Panc1 (cell line): ENCODE data around the gene SFSWAP. TPM values are rescaled to one million over a fixed set of nuclear protein-coding genes. Genes with fewer than 3 reads are reported as not detected.

Source experiments
- ATAC-seq: fragments of 200-7000 bp; cut with Tn5 transposase; 2 replicates; pipeline ENCODE4 v1.9.1; 2020; ENCODE audit warnings: mild to moderate bottlenecking, moderate library complexity
- BruUV-seq: library from RNA; stranded (reverse); fragments of 400-500 nt; replicated peaks from 2 replicates; lab custom pipeline; 2021; lab: Mats Ljungman, UMichigan
- CTCF ChIA-PET: fragments of 300-600 bp; sonication (Branson Sonifier 250); formaldehyde crosslinking; loops from one replicate; lab custom pipeline; 2022; ENCODE audit warnings: antibody characterized with exemption; lab: Charles Lee
- POLR2A ChIA-PET: fragments of 300-600 bp; sonication (Branson Sonifier 250); formaldehyde crosslinking; loops from one replicate; lab custom pipeline; 2022; ENCODE audit warnings: antibody characterized with exemption; lab: Charles Lee
- DNase-seq: peaks from one replicate; pipeline ENCODE4 v3.0.0-alpha.2; 2010; ENCODE audit warnings: low read depth, low spot score
- H3K27ac ChIP-seq: 2 replicates; pipeline ENCODE4 v1.5.1; 2011; ENCODE audit warnings: mild to moderate bottlenecking, low read length, inconsistent platforms
- H3K27me3 ChIP-seq: fragments of 200-500 bp; sonication (Bioruptor generic); 2 replicates; pipeline ENCODE4 v1.6.0; 2014; ENCODE audit warnings: low read length, inconsistent platforms; ENCODE audit not compliant: control insufficient read depth, insufficient read depth
- H3K36me3 ChIP-seq: fragments of 200-500 bp; sonication (Bioruptor generic); 2 replicates; pipeline ENCODE4 v1.5.1; 2014; ENCODE audit warnings: inconsistent platforms, mild to moderate bottlenecking, low read length, moderate library complexity; ENCODE audit not compliant: control insufficient read depth, insufficient read depth
- H3K4me1 ChIP-seq: 2 replicates; pipeline ENCODE4 v1.5.1; 2011; ENCODE audit warnings: inconsistent platforms, mild to moderate bottlenecking, low read length, moderate library complexity; ENCODE audit not compliant: control insufficient read depth, insufficient read depth
- H3K4me3 ChIP-seq, 2 experiments: 2 replicates each; pipeline ENCODE4 v1.5.1; 2011 to 2012; ENCODE audit warnings: low read depth in 2 of 2, low read length in 2 of 2, mild to moderate bottlenecking in 2 of 2, inconsistent platforms in 1 of 2, moderate library complexity in 1 of 2
- H3K9me3 ChIP-seq: fragments of 200-500 bp; sonication (Bioruptor generic); 2 replicates; pipeline ENCODE4 v1.5.1; 2014; ENCODE audit warnings: low read depth, mild to moderate bottlenecking, inconsistent platforms, low read length, moderate library complexity; ENCODE audit not compliant: control insufficient read depth, insufficient read depth
- CTCF ChIP-seq: fragments of 450-650 bp; IDR thresholded peaks from 2 replicates; pipeline ENCODE4 v1.5.1; 2017; ENCODE audit warnings: mild to moderate bottlenecking
- REST ChIP-seq, 2 experiments: IDR thresholded peaks; 2 replicates each; pipeline ENCODE4 v1.6.1; 2011 to 2012; ENCODE audit warnings: low read depth in 2 of 2, control low read depth in 1 of 2, low read length in 1 of 2, mild to moderate bottlenecking in 1 of 2, moderate library complexity in 1 of 2; ENCODE audit not compliant: insufficient read depth in 1 of 2
- SIN3A ChIP-seq: IDR thresholded peaks from 2 replicates; pipeline ENCODE4 v1.6.1; 2012; ENCODE audit warnings: low read depth, mild to moderate bottlenecking, low read length, moderate library complexity, borderline replicate concordance; ENCODE audit not compliant: insufficient read depth
- TCF7L2 ChIP-seq: IDR thresholded peaks from 2 replicates; pipeline ENCODE4 v1.6.1; 2011; ENCODE audit warnings: mild to moderate bottlenecking, low read depth, low read length, inconsistent platforms
- in situ Hi-C: cut with HindIII; loops from 2 replicates; pipeline ENCODE4 v1.10.0; 2016; ENCODE audit warnings: low sequenced_read_pairs, low pct_unique_long_range_greater_than_20kb
- intact Hi-C: fragments of 100-400 bp; cut with micrococcal nuclease; formaldehyde crosslinking; loops from one replicate; pipeline ENCODE4 v1.10.0; 2022; ENCODE audit not compliant: unreplicated experiment
- total RNA-seq: library from RNA; stranded (reverse); gene quantifications from one replicate; pipeline ENCODE4 v1.2.1, GENCODE V29; 2021; ENCODE audit not compliant: unreplicated experiment

The SFSWAP gene
- total RNA-seq, 1 experiment from 2014 or later, result 41.6 TPM

GRCh38 chr12:131693149-131693548, 17.7 kb upstream of the SFSWAP start:
- no peaks in the 10 kb centered on the region; the same call in 1 of the 2 replicates for H3K27me3 ChIP-seq
- in situ Hi-C loops (no loop called here), intact Hi-C loops (no loop called here)
- H3K36me3 ChIP-seq, result no peaks in the 10 kb centered on the region
- no peak overlapping the region for H3K4me3 ChIP-seq
- no peaks in the 10 kb centered on the region for H3K4me1 ChIP-seq
- no peaks in the 10 kb centered on the region for H3K9me3 ChIP-seq
- ATAC-seq, result no peak
- BruUV-seq, result no TSS peak
- POLR2A ChIA-PET, result no interaction called here
- DNase-seq, result no peak
- no peak overlapping the region for H3K27ac ChIP-seq
- CTCF ChIA-PET, result no interaction called here
- TF ChIP-seq SIN3A (no peak), REST (IDR thresholded peaks at IDR 0.05; ENCODE audit: insufficient read depth in 1 of 2, low read depth in 2 of 2, low read length in 1 of 2) (no peak)

GRCh38 chr12:131694116-131694838, 16.6 kb upstream of the SFSWAP start:
- POLR2A ChIA-PET, result no interaction called here
- intact Hi-C loops, result no loop called here
- no peak for DNase-seq
- no peaks in the 10 kb centered on the region for H3K4me1 ChIP-seq
- H3K27me3 ChIP-seq, result no peaks in the 10 kb centered on the region; the same call in 1 of the 2 replicates
- in situ Hi-C loops, result no loop called here
- no peaks in the 10 kb centered on the region for H3K9me3 ChIP-seq
- CTCF ChIA-PET, result no interaction called here
- ATAC-seq, result 0 out of 2 replicates have a peak, but pooled peaks have one; percentile 57
- no peak for TF ChIP-seq CTCF
- no peak for TF ChIP-seq TCF7L2
- no peak for TF ChIP-seq REST (IDR thresholded peaks at IDR 0.05; ENCODE audit: insufficient read depth in 1 of 2, low read depth in 2 of 2, low read length in 1 of 2)
- BruUV-seq, result no TSS peak
- no peak overlapping the region for H3K27ac ChIP-seq
- no peaks in the 10 kb centered on the region for H3K36me3 ChIP-seq
- H3K4me3 ChIP-seq, result no peak overlapping the region
